GM12865 (cell line): Measurements from ENCODE around the gene NADK.

ENCODE experiments used
- DNase-seq: peaks from one replicate; pipeline ENCODE4 v3.0.0; 2010; ENCODE audit warnings: low read depth
- H3K4me3 ChIP-seq: 2 replicates; pipeline ENCODE4 v1.5.1; 2011; ENCODE audit warnings: mild to moderate bottlenecking, low read depth, low read length, control low read depth
- TF ChIP-seq, protein P1 (sequence below): IDR thresholded peaks from 2 replicates; pipeline ENCODE4 v1.5.1; 2011; ENCODE audit warnings: low read length, control low read depth, low read depth, inconsistent platforms; ENCODE audit not compliant: insufficient read depth; ENCODE audit errors: missing control alignments

The NADK gene

GRCh38 chr1:1780598-1781525, 2.6 kb upstream of the NADK start:
- DNase-seq = no peak
- H3K4me3 ChIP-seq = peak overlapping the region; percentile 70
- TF ChIP-seq, protein P1, sequence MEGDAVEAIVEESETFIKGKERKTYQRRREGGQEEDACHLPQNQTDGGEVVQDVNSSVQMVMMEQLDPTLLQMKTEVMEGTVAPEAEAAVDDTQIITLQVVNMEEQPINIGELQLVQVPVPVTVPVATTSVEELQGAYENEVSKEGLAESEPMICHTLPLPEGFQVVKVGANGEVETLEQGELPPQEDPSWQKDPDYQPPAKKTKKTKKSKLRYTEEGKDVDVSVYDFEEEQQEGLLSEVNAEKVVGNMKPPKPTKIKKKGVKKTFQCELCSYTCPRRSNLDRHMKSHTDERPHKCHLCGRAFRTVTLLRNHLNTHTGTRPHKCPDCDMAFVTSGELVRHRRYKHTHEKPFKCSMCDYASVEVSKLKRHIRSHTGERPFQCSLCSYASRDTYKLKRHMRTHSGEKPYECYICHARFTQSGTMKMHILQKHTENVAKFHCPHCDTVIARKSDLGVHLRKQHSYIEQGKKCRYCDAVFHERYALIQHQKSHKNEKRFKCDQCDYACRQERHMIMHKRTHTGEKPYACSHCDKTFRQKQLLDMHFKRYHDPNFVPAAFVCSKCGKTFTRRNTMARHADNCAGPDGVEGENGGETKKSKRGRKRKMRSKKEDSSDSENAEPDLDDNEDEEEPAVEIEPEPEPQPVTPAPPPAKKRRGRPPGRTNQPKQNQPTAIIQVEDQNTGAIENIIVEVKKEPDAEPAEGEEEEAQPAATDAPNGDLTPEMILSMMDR = no peak

GRCh38 chr1:1779691-1780597, 1.7 kb upstream of the NADK start:
- TF ChIP-seq, protein P1 = no peak
- H3K4me3 ChIP-seq = peak overlapping the region; percentile 70
- peak; percentile 92 for DNase-seq

DNA sequence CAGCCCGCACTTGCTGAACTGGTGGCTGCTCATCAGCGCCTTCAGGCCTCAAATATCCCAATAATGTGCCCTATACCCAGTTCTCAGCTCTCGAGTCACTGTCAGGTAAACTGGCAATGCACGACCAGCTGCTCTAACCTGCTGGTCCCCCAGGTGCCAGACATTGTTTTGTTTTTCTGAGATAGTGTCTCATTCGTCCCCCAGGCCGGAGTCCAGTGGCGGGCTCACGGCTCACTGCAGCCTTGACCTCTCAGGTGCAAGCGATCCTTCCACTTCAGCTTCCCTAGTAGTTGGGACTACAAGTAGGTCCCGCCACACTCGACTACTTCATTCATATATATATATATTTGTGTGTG, 1.0 kb upstream of the NADK start:
- peak overlapping the region; percentile 70 for H3K4me3 ChIP-seq
- TF ChIP-seq, protein P1 = no peak
- DNase-seq = no peak

DNA sequence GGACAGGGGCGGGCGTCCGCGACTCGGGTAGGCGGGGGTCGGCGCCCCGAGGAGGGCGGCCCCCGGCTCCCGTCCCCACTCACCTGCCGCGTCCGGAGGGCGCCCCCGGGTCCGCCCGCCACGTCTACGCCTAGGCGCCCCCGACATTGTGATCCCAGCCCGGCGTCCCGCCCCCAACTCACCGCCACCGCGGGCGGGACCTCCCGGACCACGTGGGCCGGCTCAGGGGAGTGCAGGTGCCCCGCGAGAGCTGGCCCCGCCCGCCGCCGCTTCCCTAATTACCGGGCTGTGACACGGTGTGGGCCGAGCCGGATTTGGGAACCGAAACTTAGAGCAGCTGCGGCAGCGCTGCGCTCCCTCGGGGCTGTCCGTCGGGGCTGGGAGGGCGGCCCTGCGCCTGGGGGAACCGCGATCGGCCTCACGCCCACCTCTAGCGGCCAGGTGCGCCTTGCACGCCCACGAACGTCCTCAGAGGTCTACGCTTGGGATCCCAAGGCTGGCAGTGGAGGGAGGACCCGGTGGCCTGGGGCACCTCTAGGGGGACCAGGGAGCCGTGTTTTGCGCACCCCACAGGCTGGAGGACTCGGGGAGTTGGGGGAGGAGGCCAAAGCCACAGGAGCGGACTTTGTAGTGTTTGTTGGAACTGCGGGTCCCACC, 521 bp upstream of the NADK start:
- TF ChIP-seq, protein P1 = peak; percentile 51
- H3K4me3 ChIP-seq = peak overlapping the region; percentile 70
- DNase-seq = peak; percentile 98

DNA sequence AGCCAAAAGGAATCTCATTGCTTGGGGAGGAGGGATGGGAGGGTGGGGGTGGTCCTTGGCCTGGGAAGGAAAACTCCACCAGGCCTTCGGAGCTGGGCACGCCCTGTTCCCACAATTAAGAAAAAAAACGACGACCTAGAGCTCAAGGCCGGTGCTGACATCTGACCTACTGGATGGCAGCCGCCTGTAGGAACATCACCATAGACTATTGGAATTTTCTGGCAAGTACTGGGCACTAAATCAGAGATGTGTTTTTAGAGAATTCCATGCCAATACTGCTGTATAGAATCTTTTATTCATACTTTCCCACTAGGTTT, 729 bp downstream of the NADK start:
- peak; percentile 26 for DNase-seq
- peak overlapping the region; percentile 94 for H3K4me3 ChIP-seq
- TF ChIP-seq, protein P1 = no peak

GRCh38 chr1:1776672-1777582, 1.3 kb downstream of the NADK start:
- peak overlapping the region; percentile 94 for H3K4me3 ChIP-seq
- DNase-seq = peak; percentile 29
- TF ChIP-seq, protein P1 = no peak
